ENCODE measurements around the gene IL17F.

IL17F gene

GRCh38 chr6:52262620-52263344, 18.5 kb upstream of the IL17F start:
- TF ChIP-seq GATA1 (IDR thresholded peaks at IDR 0.05; ENCODE audit: low read depth, low read length) (no peak), POLR2A (IDR thresholded peaks at IDR 0.05; ENCODE audit: low read length) (no peak)
- no peak for DNase-seq

GRCh38 chr6:52261229-52261628, 16.9 kb upstream of the IL17F start:
- TF ChIP-seq POLR2A (IDR thresholded peaks at IDR 0.05; ENCODE audit: low read length) (no peak), GATA1 (IDR thresholded peaks at IDR 0.05; ENCODE audit: low read depth, low read length) (no peak)
- no peak for DNase-seq

- no peak for DNase-seq
- TF ChIP-seq GATA1 (IDR thresholded peaks at IDR 0.05; ENCODE audit: low read depth, low read length) (no peak), POLR2A (IDR thresholded peaks at IDR 0.05; ENCODE audit: low read length) (no peak)
Observed at GRCh38 chr6:52260634-52261033, 16.3 kb upstream of the IL17F start.

GRCh38 chr6:52255434-52255833, 11.1 kb upstream of the IL17F start:
- DNase-seq = no peak
- TF ChIP-seq GATA1 (IDR thresholded peaks at IDR 0.05; ENCODE audit: low read depth, low read length) = no peak

GRCh38 chr6:52254731-52255378, 10.6 kb upstream of the IL17F start:
- DNase-seq = no peak
- TF ChIP-seq GATA1 (IDR thresholded peaks at IDR 0.05; ENCODE audit: low read depth, low read length) = no peak
- TF ChIP-seq POLR2A (IDR thresholded peaks at IDR 0.05; ENCODE audit: low read length) = no peak

GRCh38 chr6:52253494-52253893, 9.2 kb upstream of the IL17F start:
- TF ChIP-seq GATA1 (IDR thresholded peaks at IDR 0.05; ENCODE audit: low read depth, low read length) (no peak), POLR2A (IDR thresholded peaks at IDR 0.05; ENCODE audit: low read length) (no peak)
- DNase-seq = no peak

GRCh38 chr6:52251113-52251512, 6.8 kb upstream of the IL17F start:
- DNase-seq = no peak
- TF ChIP-seq POLR2A (IDR thresholded peaks at IDR 0.05; ENCODE audit: low read length) = no peak
- no peak for TF ChIP-seq GATA1 (IDR thresholded peaks at IDR 0.05; ENCODE audit: low read depth, low read length)

GRCh38 chr6:52249078-52249477, 4.8 kb upstream of the IL17F start:
- TF ChIP-seq GATA1 (IDR thresholded peaks at IDR 0.05; ENCODE audit: low read depth, low read length) (no peak), POLR2A (IDR thresholded peaks at IDR 0.05; ENCODE audit: low read length) (no peak)
- DNase-seq = peak in 1 of 2 experiments; percentile 3

GRCh38 chr6:52245425-52245824, 1.1 kb upstream of the IL17F start:
- no peak for DNase-seq
- TF ChIP-seq POLR2A (IDR thresholded peaks at IDR 0.05; ENCODE audit: low read length) (no peak), GATA1 (IDR thresholded peaks at IDR 0.05; ENCODE audit: low read depth, low read length) (no peak)

GRCh38 chr6:52243282-52243893, 912 bp downstream of the IL17F start:
- no peak for DNase-seq
- TF ChIP-seq POLR2A (IDR thresholded peaks at IDR 0.05; ENCODE audit: low read length) (no peak), GATA1 (IDR thresholded peaks at IDR 0.05; ENCODE audit: low read depth, low read length) (no peak)

GRCh38 chr6:52241819-52242218, 2.5 kb downstream of the IL17F start:
- TF ChIP-seq GATA1 (IDR thresholded peaks at IDR 0.05; ENCODE audit: low read depth, low read length) (no peak), POLR2A (IDR thresholded peaks at IDR 0.05; ENCODE audit: low read length) (no peak)
- DNase-seq = no peak

GRCh38 chr6:52233975-52234823, 10.1 kb downstream of the IL17F start:
- no peak for TF ChIP-seq GATA1 (IDR thresholded peaks at IDR 0.05; ENCODE audit: low read depth, low read length)
- no peak for TF ChIP-seq POLR2A (IDR thresholded peaks at IDR 0.05; ENCODE audit: low read length)
- peak; percentile 13 to 19 for DNase-seq

GRCh38 chr6:52233005-52233404, 11.3 kb downstream of the IL17F start:
- TF ChIP-seq GATA1 (IDR thresholded peaks at IDR 0.05; ENCODE audit: low read depth, low read length) (no peak), POLR2A (IDR thresholded peaks at IDR 0.05; ENCODE audit: low read length) (no peak)
- DNase-seq = no peak

Measured in erythroblast (primary cell).